PFSK-1 (cell line): ENCODE data around the gene PTGES3. TPM values are rescaled to one million over a fixed set of nuclear protein-coding genes. Genes with fewer than 3 reads are reported as not detected.

Source experiments
- FOXP2 ChIP-seq: optimal IDR thresholded peaks from 2 replicates; pipeline ENCODE3; 2011; ENCODE audit warnings: borderline replicate concordance, control low read depth, inconsistent platforms; ENCODE audit not compliant: insufficient read depth; ENCODE audit errors: extremely low read length, extremely low read depth
- POLR2AphosphoS5 ChIP-seq: IDR thresholded peaks from 2 replicates; pipeline ENCODE4 v1.6.1; 2012; ENCODE audit warnings: low read depth, mild to moderate bottlenecking, control low read depth, low read length, moderate library complexity
- SIN3A ChIP-seq: IDR thresholded peaks from 2 replicates; pipeline ENCODE4 v1.6.1; 2012; ENCODE audit warnings: mild to moderate bottlenecking, low read length, moderate library complexity, borderline replicate concordance; ENCODE audit not compliant: insufficient read depth
- TAF1 ChIP-seq: IDR thresholded peaks from 2 replicates; pipeline ENCODE4 v1.6.1; 2012; ENCODE audit warnings: low read length, control low read depth, borderline replicate concordance; ENCODE audit not compliant: insufficient read depth
- polyA plus RNA-seq: library from polyadenylated mRNA; unstranded; fragments of >200 nt; gene quantifications from one replicate; pipeline ENCODE4 v1.2.1, GENCODE V29; 2012; ENCODE audit warnings: low read depth, missing spikeins; ENCODE audit not compliant: insufficient read length
- TF ChIP-seq, protein P1 (sequence below), 2 experiments: IDR thresholded peaks; 2 replicates each; pipeline versions ENCODE4 v1.6.1 to v1.8.0; 2011 to 2012; ENCODE audit warnings: low read depth in 2 of 2, low read length in 2 of 2, control low read depth in 1 of 2, inconsistent platforms in 1 of 2, mild to moderate bottlenecking in 1 of 2, moderate library complexity in 1 of 2; ENCODE audit not compliant: insufficient read depth in 1 of 2

The PTGES3 gene
- polyA plus RNA-seq: 196 TPM

DNA sequence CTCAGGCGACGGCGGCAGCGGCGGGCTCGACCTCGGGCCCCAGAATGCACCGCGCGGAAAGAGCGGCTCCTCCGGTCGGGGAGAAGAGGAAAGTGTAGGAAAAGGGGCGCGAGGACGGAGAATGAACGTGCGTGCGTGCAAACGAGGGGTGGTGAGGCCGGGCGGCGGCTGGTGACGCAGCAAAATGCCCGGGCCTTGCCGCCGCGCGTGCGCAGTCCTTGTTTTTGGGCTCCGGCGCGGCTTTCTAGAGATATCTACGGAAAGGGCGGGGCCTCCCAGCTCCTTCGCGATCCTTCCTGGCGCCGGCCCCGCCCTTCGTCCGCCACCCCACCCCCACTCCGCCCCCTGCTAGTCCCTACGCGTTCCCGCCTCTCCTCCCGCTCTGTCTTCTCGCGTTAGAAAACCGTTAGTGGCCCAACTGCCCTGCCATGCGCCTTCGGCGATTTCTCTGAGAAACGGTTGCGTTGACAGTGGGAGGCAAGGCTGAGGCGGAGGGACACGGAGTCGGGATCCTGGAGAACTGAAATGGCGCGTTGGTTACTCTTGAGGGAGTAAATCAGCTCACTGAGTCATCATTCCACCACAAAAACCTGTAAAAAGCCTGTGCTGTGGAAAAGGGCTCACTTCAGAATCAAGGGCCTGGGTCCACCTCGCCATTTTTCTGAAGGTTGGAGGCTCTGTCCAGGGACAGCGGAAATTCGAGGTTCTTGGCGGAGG, at the start of gene PTGES3:
TSS of gene PTGES3 (minus strand) at position 156 of the 717 bp plus-strand sequence. CDS start 285 bp downstream, outside the sequence.
- TF ChIP-seq SIN3A (peak; percentile 63; the same call in 1 of the 2 replicates), TAF1 (peak; percentile 83; the same call in 1 of the 2 replicates), FOXP2 (no peak), POLR2AphosphoS5 (peak; percentile 99)
- TF ChIP-seq, protein P1, sequence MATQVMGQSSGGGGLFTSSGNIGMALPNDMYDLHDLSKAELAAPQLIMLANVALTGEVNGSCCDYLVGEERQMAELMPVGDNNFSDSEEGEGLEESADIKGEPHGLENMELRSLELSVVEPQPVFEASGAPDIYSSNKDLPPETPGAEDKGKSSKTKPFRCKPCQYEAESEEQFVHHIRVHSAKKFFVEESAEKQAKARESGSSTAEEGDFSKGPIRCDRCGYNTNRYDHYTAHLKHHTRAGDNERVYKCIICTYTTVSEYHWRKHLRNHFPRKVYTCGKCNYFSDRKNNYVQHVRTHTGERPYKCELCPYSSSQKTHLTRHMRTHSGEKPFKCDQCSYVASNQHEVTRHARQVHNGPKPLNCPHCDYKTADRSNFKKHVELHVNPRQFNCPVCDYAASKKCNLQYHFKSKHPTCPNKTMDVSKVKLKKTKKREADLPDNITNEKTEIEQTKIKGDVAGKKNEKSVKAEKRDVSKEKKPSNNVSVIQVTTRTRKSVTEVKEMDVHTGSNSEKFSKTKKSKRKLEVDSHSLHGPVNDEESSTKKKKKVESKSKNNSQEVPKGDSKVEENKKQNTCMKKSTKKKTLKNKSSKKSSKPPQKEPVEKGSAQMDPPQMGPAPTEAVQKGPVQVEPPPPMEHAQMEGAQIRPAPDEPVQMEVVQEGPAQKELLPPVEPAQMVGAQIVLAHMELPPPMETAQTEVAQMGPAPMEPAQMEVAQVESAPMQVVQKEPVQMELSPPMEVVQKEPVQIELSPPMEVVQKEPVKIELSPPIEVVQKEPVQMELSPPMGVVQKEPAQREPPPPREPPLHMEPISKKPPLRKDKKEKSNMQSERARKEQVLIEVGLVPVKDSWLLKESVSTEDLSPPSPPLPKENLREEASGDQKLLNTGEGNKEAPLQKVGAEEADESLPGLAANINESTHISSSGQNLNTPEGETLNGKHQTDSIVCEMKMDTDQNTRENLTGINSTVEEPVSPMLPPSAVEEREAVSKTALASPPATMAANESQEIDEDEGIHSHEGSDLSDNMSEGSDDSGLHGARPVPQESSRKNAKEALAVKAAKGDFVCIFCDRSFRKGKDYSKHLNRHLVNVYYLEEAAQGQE (IDR thresholded peaks at IDR 0.05; ENCODE audit: insufficient read depth in 1 of 2, low read depth in 2 of 2, low read length in 2 of 2): peak in 1 of 2 experiments; percentile 46; a peak in 1 of 4 replicates

GRCh38 chr12:56728139-56728861, 40.2 kb upstream of the PTGES3 start:
- no peak for TF ChIP-seq TAF1
- TF ChIP-seq, protein P1 (IDR thresholded peaks at IDR 0.05; ENCODE audit: insufficient read depth in 1 of 2, low read depth in 2 of 2, low read length in 2 of 2): no peak
- no peak for TF ChIP-seq FOXP2
- TF ChIP-seq POLR2AphosphoS5: no peak
- no peak for TF ChIP-seq SIN3A

- TF ChIP-seq POLR2AphosphoS5 (no peak), FOXP2 (no peak), SIN3A (no peak), TAF1 (no peak)
- TF ChIP-seq, protein P1 (IDR thresholded peaks at IDR 0.05; ENCODE audit: insufficient read depth in 1 of 2, low read depth in 2 of 2, low read length in 2 of 2): no peak
Observed at GRCh38 chr12:56725723-56726102, 37.6 kb upstream of the PTGES3 start.

GRCh38 chr12:56724972-56725722, 37.1 kb upstream of the PTGES3 start, which contains the start of gene NACA:
TSS of gene NACA (minus strand) at chr12:56725299. CDS start at chr12:56724521, 778 bp downstream.
- peak; percentile 99 for TF ChIP-seq TAF1
- TF ChIP-seq POLR2AphosphoS5: peak; percentile 99
- TF ChIP-seq, protein P1 (IDR thresholded peaks at IDR 0.05; ENCODE audit: insufficient read depth in 1 of 2, low read depth in 2 of 2, low read length in 2 of 2): peak in 1 of 2 experiments; percentile 47; a peak in 1 of 4 replicates
- TF ChIP-seq FOXP2: peak; percentile 66
- peak; percentile 66; the same call in 1 of the 2 replicates for TF ChIP-seq SIN3A
